OCI-LY7 (cell line): ENCODE data around the gene SNX14. TPM values are rescaled to one million over a fixed set of nuclear protein-coding genes. Genes with fewer than 3 reads are reported as not detected.

Source experiments
- BruUV-seq: library from RNA; stranded (reverse); fragments of 400-500 nt; replicated peaks from 2 replicates; lab custom pipeline; 2021; lab: Mats Ljungman, UMichigan
- CTCF ChIA-PET: fragments of 300-600 bp; sonication (Branson Sonifier 250); formaldehyde crosslinking; loops from one replicate; lab custom pipeline; 2022; ENCODE audit warnings: antibody characterized with exemption; ENCODE audit not compliant: unreplicated experiment; lab: Charles Lee
- POLR2A ChIA-PET: fragments of 300-600 bp; sonication (Branson Sonifier 250); formaldehyde crosslinking; loops from one replicate; lab custom pipeline; 2022; ENCODE audit warnings: antibody characterized with exemption; lab: Charles Lee
- DNase-seq: peaks from one replicate; pipeline ENCODE4 v3.0.0-alpha.2; 2015; ENCODE audit warnings: low spot score
- H2AFZ ChIP-seq: fragments of 200-600 bp; sonication (generic), shearing (Covaris generic); 2 replicates; pipeline ENCODE4 v1.6.1; 2014; ENCODE audit warnings: mild to moderate bottlenecking, antibody characterized with exemption, low read length, moderate library complexity
- H3K27ac ChIP-seq: fragments of 200-600 bp; sonication (generic); 2 replicates; pipeline ENCODE4 v1.5.1; 2014; ENCODE audit warnings: mixed run types, low read depth, mild to moderate bottlenecking, moderate library complexity, low read length, inconsistent platforms; ENCODE audit not compliant: poor library complexity, severe bottlenecking
- H3K36me3 ChIP-seq: fragments of 200-600 bp; sonication (generic); 2 replicates; pipeline ENCODE4 v1.6.1; 2014; ENCODE audit warnings: mild to moderate bottlenecking, antibody characterized with exemption, low read length, moderate library complexity, mixed read lengths; ENCODE audit not compliant: insufficient read depth
- H3K4me1 ChIP-seq: fragments of 200-600 bp; sonication (generic); 2 replicates; pipeline ENCODE4 v1.5.1; 2014; ENCODE audit warnings: mild to moderate bottlenecking, low read length; ENCODE audit not compliant: insufficient read depth, poor library complexity, severe bottlenecking
- H3K4me2 ChIP-seq: fragments of 200-600 bp; sonication (generic); 2 replicates; pipeline ENCODE4 v1.6.1; 2014; ENCODE audit warnings: mild to moderate bottlenecking, low read length
- H3K4me3 ChIP-seq: fragments of 200-600 bp; sonication (generic); 2 replicates; pipeline ENCODE4 v1.5.1; 2014; ENCODE audit warnings: mild to moderate bottlenecking, low read depth, low read length; ENCODE audit not compliant: poor library complexity, severe bottlenecking
- H3K79me2 ChIP-seq: fragments of 200-600 bp; sonication (generic); 2 replicates; pipeline ENCODE4 v1.6.1; 2016; ENCODE audit warnings: low read depth, mild to moderate bottlenecking, low read length, moderate library complexity, mixed read lengths; ENCODE audit not compliant: insufficient read depth
- H3K9me2 ChIP-seq: fragments of 200-600 bp; sonication (generic); 2 replicates; pipeline ENCODE4 v1.6.1; 2016; ENCODE audit warnings: mild to moderate bottlenecking, low read length, mixed read lengths; ENCODE audit not compliant: insufficient read depth
- H3K9me3 ChIP-seq: fragments of 200-600 bp; sonication (generic); 2 replicates; pipeline ENCODE4 v1.6.1; 2014; ENCODE audit warnings: mild to moderate bottlenecking, mixed run types, low read length, mixed read lengths
- H4K20me1 ChIP-seq: fragments of 200-600 bp; sonication (generic); 2 replicates; pipeline ENCODE4 v1.6.1; 2014; ENCODE audit warnings: mild to moderate bottlenecking, antibody characterized with exemption, low read length, moderate library complexity, mixed read lengths; ENCODE audit not compliant: insufficient read depth
- EZH2phosphoT487 ChIP-seq: fragments of 200-600 bp; sonication (generic); IDR thresholded peaks from 2 replicates; pipeline ENCODE4 v1.6.1; 2018; ENCODE audit warnings: low read depth, borderline replicate concordance, mild to moderate bottlenecking, mixed run types, antibody characterized with exemption, low read length, moderate library complexity, mixed read lengths
- intact Hi-C: fragments of 100-400 bp; cut with micrococcal nuclease; formaldehyde crosslinking; loops from one replicate; pipeline ENCODE4 v1.10.0; 2022; ENCODE audit not compliant: unreplicated experiment
- total RNA-seq, 2 experiments: library from RNA; depleted of rRNA in 1 of 2; stranded (reverse); fragments of >200 nt in 1 of 2; shearing (Covaris generic) in 1 of 2; gene quantifications; 2 replicates each; pipeline ENCODE4 v1.2.3, GENCODE V29; 2014 to 2022
- TF ChIP-seq, protein P1 (sequence below): fragments of 200-600 bp; sonication (generic); conservative IDR thresholded peaks from 2 replicates; pipeline ENCODE4 v1.5.1; 2014; ENCODE audit warnings: mild to moderate bottlenecking, antibody characterized with exemption, low read length, moderate library complexity, mixed read lengths

Gene SNX14
- total RNA-seq, 2 experiments from 2014 or later, result 73.4 to 75.3 TPM

DNA sequence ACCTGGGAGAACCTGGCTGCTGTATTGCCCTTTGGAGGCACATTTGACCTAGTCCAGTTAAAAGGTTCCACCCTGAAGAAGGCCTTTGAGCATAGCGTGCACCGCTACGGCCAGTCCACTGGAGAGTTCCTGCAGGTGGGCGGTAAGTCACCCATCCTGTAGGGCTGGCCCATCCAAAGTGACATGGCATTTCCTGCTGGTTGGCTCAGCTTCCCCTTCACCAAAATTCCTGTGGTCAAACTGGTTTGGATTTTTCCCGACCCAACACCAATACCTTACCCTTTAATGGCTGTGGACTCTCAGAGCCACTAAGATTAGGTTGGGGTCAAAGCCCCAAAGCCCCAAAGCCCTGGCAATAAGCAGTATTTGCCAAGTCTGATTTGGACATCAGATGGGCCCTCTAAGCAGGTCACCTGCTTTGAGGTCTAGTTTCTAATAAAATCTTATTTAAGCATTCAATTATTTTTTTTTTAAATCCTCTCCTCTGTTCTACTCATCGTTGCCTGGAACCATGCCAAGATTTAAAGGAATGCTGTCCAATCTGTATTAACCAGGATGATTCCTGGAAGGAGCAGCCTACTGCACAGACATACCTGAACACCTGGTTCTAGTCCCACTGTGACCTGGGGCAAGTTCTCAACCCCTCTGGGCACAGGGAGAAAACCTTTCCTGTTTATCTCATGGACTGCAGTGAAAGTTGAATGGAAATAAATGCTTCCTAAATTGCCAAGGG, 103.0 kb downstream of the SNX14 start:
- Histone ChIP-seq H4K20me1 (no peaks in the 10 kb centered on the region), H3K4me1 (no peaks in the 10 kb centered on the region), H2AFZ (no peak overlapping the region), H3K4me3 (no peak overlapping the region), H3K36me3 (no peaks in the 10 kb centered on the region), H3K9me2 (no peaks in the 10 kb centered on the region), H3K9me3 (no peaks in the 10 kb centered on the region), H3K27ac (no peak overlapping the region), H3K4me2 (no peak overlapping the region), H3K79me2 (no peaks in the 10 kb centered on the region)
- CTCF ChIA-PET, result interaction anchor here (0.5 kb wide), 1 partner anchor 396 kb away, joined by 3 read pairs; no protein-coding TSS in a partner anchor
- no peak for TF ChIP-seq EZH2phosphoT487
- TF ChIP-seq, protein P1, sequence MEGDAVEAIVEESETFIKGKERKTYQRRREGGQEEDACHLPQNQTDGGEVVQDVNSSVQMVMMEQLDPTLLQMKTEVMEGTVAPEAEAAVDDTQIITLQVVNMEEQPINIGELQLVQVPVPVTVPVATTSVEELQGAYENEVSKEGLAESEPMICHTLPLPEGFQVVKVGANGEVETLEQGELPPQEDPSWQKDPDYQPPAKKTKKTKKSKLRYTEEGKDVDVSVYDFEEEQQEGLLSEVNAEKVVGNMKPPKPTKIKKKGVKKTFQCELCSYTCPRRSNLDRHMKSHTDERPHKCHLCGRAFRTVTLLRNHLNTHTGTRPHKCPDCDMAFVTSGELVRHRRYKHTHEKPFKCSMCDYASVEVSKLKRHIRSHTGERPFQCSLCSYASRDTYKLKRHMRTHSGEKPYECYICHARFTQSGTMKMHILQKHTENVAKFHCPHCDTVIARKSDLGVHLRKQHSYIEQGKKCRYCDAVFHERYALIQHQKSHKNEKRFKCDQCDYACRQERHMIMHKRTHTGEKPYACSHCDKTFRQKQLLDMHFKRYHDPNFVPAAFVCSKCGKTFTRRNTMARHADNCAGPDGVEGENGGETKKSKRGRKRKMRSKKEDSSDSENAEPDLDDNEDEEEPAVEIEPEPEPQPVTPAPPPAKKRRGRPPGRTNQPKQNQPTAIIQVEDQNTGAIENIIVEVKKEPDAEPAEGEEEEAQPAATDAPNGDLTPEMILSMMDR, result no peak
- no TSS peak for BruUV-seq
- intact Hi-C loops, result no loop called here
- DNase-seq, result no peak
- POLR2A ChIA-PET, result interaction anchor here (0.8 kb wide), 1 partner anchor 32 kb away, joined by 3 read pairs; no protein-coding TSS in a partner anchor

DNA sequence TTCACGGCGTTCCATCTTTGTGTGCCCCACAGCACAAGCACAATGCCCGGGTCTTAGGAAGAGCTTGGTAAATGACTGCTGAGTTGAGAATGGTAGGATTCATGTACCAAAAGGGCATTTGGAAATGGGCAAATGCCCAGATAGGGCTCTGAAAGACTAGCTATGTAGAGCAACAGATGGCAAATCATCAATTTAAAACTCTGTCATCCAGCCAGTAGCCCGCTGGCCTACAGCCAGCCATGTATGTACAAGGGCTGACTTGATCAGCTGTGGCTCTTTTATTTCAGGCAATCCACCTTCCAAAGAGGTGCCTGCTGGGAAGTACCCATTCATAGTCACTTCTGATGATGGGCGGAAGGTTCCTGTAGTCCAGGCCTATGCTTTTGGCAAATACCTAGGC, 108.7 kb downstream of the SNX14 start:
- no peaks in the 10 kb centered on the region for H4K20me1 ChIP-seq
- H2AFZ ChIP-seq, result no peak overlapping the region
- H3K36me3 ChIP-seq, result no peaks in the 10 kb centered on the region
- ChIA-PET CTCF (no interaction called here), POLR2A (interaction anchor here (0.6 kb wide), 1 partner anchor 188 kb away, joined by 3 read pairs; no protein-coding TSS in a partner anchor)
- intact Hi-C loops, result loop anchor here (1.0 kb wide), 1 partner anchor 11 kb away; no protein-coding TSS in a partner anchor
- H3K27ac ChIP-seq, result no peak overlapping the region
- no peaks in the 10 kb centered on the region for H3K9me2 ChIP-seq
- no peaks in the 10 kb centered on the region for H3K79me2 ChIP-seq
- no peak overlapping the region for H3K4me2 ChIP-seq
- H3K9me3 ChIP-seq, result no peaks in the 10 kb centered on the region
- no peak overlapping the region for H3K4me3 ChIP-seq
- BruUV-seq, result no TSS peak
- TF ChIP-seq, protein P1, result no peak
- no peak for TF ChIP-seq EZH2phosphoT487
- H3K4me1 ChIP-seq, result no peaks in the 10 kb centered on the region
- no peak for DNase-seq

DNA sequence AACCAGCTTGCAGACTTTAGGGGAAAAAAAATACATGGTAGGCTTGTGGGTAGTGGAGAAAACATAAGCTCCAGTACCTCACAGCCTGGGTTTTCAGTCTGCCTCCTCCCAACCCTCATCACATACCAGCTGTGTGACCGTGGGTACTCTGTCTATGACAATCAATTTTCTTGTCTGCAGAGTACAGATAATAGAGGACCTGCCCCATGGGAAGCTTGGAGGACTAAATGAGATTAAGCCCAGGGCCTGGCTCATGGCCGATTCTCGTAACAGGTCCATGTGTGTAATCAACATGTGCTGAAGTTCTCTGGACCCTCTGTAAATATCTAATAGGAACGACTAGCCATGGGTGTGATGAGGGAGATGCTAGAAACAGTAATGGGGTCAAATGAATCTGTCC, 109.8 kb downstream of the SNX14 start:
- intact Hi-C loops, result loop anchor here (1.0 kb wide), 2 partner anchors 12 to 129 kb away; no protein-coding TSS in a partner anchor
- no peaks in the 10 kb centered on the region for H3K9me3 ChIP-seq
- H4K20me1 ChIP-seq, result no peaks in the 10 kb centered on the region
- no peak overlapping the region for H3K4me2 ChIP-seq
- H3K79me2 ChIP-seq, result no peaks in the 10 kb centered on the region
- BruUV-seq, result no TSS peak
- POLR2A ChIA-PET, result interaction anchor here (0.9 to 1.1 kb wide), 3 partner anchors 13 to 97 kb away, joined by 3 read pairs; no protein-coding TSS in a partner anchor
- no peak overlapping the region for H3K4me3 ChIP-seq
- H2AFZ ChIP-seq, result no peak overlapping the region
- no peak for DNase-seq
- H3K36me3 ChIP-seq, result no peaks in the 10 kb centered on the region
- no peak overlapping the region for H3K27ac ChIP-seq
- CTCF ChIA-PET, result no interaction called here
- H3K4me1 ChIP-seq, result no peaks in the 10 kb centered on the region
- TF ChIP-seq EZH2phosphoT487, result no peak
- TF ChIP-seq, protein P1, result no peak
- no peaks in the 10 kb centered on the region for H3K9me2 ChIP-seq
